ENCODE results near the gene PHLDA2. TPM values are rescaled to one million over a fixed set of nuclear protein-coding genes. Genes with fewer than 3 reads are reported as not detected.

PHLDA2 gene
- total RNA-seq, 1 experiment from 2014 or later, result 195 TPM

DNA sequence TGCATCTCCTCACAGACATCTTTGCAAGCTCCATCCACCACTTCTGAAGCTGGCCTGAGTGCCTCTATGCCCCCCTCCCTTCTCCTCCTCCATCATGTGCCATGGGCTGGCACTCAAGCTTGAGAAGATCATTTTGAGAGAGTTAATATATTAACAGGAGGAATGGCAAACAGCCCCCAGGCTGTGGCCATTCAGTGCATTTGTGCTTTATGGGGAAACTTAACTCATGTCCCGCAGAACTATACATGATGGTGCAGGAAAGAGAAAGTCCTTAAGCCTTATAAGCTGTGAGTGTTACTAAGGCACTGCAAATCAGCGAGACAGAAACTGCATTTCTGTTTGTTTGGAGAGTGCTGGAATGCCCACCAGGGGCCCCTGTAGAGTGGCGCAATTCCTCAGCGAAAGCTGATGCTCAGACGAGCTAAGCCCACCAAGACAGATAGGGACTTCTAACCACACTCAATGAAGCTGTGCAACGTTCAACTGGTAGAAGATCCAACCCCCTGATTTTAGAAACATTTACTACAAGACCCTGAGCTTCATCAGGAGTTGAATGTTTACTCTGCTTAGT is 26.8 kb upstream of the PHLDA2 start:
- TF ChIP-seq POLR2AphosphoS5 (IDR thresholded peaks at IDR 0.05; ENCODE audit: low read depth, low read length), result no peak
- TF ChIP-seq, protein P1, sequence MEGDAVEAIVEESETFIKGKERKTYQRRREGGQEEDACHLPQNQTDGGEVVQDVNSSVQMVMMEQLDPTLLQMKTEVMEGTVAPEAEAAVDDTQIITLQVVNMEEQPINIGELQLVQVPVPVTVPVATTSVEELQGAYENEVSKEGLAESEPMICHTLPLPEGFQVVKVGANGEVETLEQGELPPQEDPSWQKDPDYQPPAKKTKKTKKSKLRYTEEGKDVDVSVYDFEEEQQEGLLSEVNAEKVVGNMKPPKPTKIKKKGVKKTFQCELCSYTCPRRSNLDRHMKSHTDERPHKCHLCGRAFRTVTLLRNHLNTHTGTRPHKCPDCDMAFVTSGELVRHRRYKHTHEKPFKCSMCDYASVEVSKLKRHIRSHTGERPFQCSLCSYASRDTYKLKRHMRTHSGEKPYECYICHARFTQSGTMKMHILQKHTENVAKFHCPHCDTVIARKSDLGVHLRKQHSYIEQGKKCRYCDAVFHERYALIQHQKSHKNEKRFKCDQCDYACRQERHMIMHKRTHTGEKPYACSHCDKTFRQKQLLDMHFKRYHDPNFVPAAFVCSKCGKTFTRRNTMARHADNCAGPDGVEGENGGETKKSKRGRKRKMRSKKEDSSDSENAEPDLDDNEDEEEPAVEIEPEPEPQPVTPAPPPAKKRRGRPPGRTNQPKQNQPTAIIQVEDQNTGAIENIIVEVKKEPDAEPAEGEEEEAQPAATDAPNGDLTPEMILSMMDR (IDR thresholded peaks at IDR 0.05), result no peak; the same call in 1 of the 2 replicates
- TF ChIP-seq, protein P2, sequence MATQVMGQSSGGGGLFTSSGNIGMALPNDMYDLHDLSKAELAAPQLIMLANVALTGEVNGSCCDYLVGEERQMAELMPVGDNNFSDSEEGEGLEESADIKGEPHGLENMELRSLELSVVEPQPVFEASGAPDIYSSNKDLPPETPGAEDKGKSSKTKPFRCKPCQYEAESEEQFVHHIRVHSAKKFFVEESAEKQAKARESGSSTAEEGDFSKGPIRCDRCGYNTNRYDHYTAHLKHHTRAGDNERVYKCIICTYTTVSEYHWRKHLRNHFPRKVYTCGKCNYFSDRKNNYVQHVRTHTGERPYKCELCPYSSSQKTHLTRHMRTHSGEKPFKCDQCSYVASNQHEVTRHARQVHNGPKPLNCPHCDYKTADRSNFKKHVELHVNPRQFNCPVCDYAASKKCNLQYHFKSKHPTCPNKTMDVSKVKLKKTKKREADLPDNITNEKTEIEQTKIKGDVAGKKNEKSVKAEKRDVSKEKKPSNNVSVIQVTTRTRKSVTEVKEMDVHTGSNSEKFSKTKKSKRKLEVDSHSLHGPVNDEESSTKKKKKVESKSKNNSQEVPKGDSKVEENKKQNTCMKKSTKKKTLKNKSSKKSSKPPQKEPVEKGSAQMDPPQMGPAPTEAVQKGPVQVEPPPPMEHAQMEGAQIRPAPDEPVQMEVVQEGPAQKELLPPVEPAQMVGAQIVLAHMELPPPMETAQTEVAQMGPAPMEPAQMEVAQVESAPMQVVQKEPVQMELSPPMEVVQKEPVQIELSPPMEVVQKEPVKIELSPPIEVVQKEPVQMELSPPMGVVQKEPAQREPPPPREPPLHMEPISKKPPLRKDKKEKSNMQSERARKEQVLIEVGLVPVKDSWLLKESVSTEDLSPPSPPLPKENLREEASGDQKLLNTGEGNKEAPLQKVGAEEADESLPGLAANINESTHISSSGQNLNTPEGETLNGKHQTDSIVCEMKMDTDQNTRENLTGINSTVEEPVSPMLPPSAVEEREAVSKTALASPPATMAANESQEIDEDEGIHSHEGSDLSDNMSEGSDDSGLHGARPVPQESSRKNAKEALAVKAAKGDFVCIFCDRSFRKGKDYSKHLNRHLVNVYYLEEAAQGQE (IDR thresholded peaks at IDR 0.05; ENCODE audit: insufficient read depth in 1 of 2, low read depth in 2 of 2, low read length in 1 of 2), result no peak
- no peak for TF ChIP-seq TCF7L2 (IDR thresholded peaks at IDR 0.05; ENCODE audit: low read depth, low read length)
- TF ChIP-seq SIN3A (IDR thresholded peaks at IDR 0.05; ENCODE audit: borderline replicate concordance, insufficient read depth, low read depth, low read length), result no peak
- no peak for DNase-seq (ENCODE audit: low read depth, low spot score)
- no TSS peak for BruUV-seq (replicated peaks)

DNA sequence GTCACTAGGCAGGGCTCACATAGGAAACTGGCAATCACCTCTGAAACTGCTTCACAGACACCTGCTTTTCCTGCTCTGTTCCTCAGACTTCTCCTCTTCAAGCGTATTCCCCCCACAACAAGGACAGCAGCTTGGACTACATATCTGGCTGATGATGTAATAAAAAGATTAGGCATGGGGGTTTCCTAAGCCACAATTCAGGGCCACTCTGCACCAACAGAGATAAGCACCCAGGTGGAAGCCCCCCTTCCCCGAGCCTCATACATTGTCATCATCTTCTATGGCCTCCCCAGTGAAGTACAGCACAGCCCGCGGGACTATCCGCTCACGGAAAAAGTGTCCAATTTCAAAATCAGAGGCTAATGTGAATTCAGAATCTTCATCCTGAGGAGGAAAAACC is 25.0 kb upstream of the PHLDA2 start:
- Histone ChIP-seq H3K36me3 (ENCODE audit: control insufficient read depth, insufficient read depth, low read length) (peaks cover 83% of the 10 kb centered on the region), H3K27me3 (ENCODE audit: control insufficient read depth, insufficient read depth, low read length) (no peaks in the 10 kb centered on the region), H3K4me1 (ENCODE audit: control insufficient read depth, insufficient read depth, low read length) (no peaks in the 10 kb centered on the region), H3K4me3 (ENCODE audit: low read depth in 2 of 2, low read length in 2 of 2) (no peak overlapping the region), H3K9me3 (ENCODE audit: control insufficient read depth, insufficient read depth, low read depth, low read length) (no peaks in the 10 kb centered on the region), H3K27ac (ENCODE audit: low read length) (no peak overlapping the region)
- in situ Hi-C loops (cut with HindIII; ENCODE audit: low pct_unique_long_range_greater_than_20kb, low sequenced_read_pairs), result no loop called here
- no peak for TF ChIP-seq SIN3A (IDR thresholded peaks at IDR 0.05; ENCODE audit: borderline replicate concordance, insufficient read depth, low read depth, low read length)
- TF ChIP-seq, protein P2 (IDR thresholded peaks at IDR 0.05; ENCODE audit: insufficient read depth in 1 of 2, low read depth in 2 of 2, low read length in 1 of 2), result no peak
- no peak for TF ChIP-seq POLR2AphosphoS5 (IDR thresholded peaks at IDR 0.05; ENCODE audit: low read depth, low read length)
- no peak for TF ChIP-seq TCF7L2 (IDR thresholded peaks at IDR 0.05; ENCODE audit: low read depth, low read length)
- TF ChIP-seq, protein P1 (IDR thresholded peaks at IDR 0.05), result no peak
- POLR2A ChIA-PET, result no interaction called here
- ATAC-seq (no peak), DNase-seq (ENCODE audit: low read depth, low spot score) (no peak)
- intact Hi-C loops (cut with micrococcal nuclease; ENCODE audit: unreplicated experiment), result no loop called here
- CTCF ChIA-PET, result no interaction called here
- no TSS peak for BruUV-seq (replicated peaks)

More for the DNA sequence above, 26.8 kb upstream of the PHLDA2 start:
- intact Hi-C loops (cut with micrococcal nuclease; ENCODE audit: unreplicated experiment) (no loop called here), in situ Hi-C loops (cut with HindIII; ENCODE audit: low pct_unique_long_range_greater_than_20kb, low sequenced_read_pairs) (no loop called here)
- Histone ChIP-seq H3K4me3 (ENCODE audit: low read depth in 2 of 2, low read length in 2 of 2) (no peak overlapping the region), H3K4me1 (ENCODE audit: control insufficient read depth, insufficient read depth, low read length) (no peaks in the 10 kb centered on the region), H3K27me3 (ENCODE audit: control insufficient read depth, insufficient read depth, low read length) (no peaks in the 10 kb centered on the region), H3K36me3 (ENCODE audit: control insufficient read depth, insufficient read depth, low read length) (peaks cover 88% of the 10 kb centered on the region), H3K27ac (ENCODE audit: low read length) (no peak overlapping the region), H3K9me3 (ENCODE audit: control insufficient read depth, insufficient read depth, low read depth, low read length) (no peaks in the 10 kb centered on the region)
- ATAC-seq, result no peak
- ChIA-PET POLR2A (interaction anchor here (0.6 kb wide), 1 partner anchor 36 kb away, joined by 12 read pairs; no protein-coding TSS in a partner anchor), CTCF (interaction anchor here (0.8 kb wide), 1 partner anchor 23 kb away, joined by 3 read pairs; no protein-coding TSS in a partner anchor)

Measured in Panc1 (cell line).